Neutrophil (primary cell): ENCODE measurements around the gene RSPH6A.
A peak's percentile ranks its signal among the peaks of the same experiment; 100 is the strongest.

Experiments used
- H3K27ac ChIP-seq: fragments of 200-600 bp; sonication (generic); 2 replicates; pipeline ENCODE4 v1.5.1; 2016; ENCODE audit warnings: mild to moderate bottlenecking, moderate library complexity
- H3K27me3 ChIP-seq: fragments of 200-600 bp; sonication (generic); 2 replicates; pipeline ENCODE4 v1.6.0; 2016; ENCODE audit warnings: mild to moderate bottlenecking
- H3K36me3 ChIP-seq: fragments of 200-600 bp; sonication (generic); 2 replicates; pipeline ENCODE4 v1.5.1; 2017
- H3K4me1 ChIP-seq, 2 experiments: fragments of 200-600 bp in 1 of 2; sonication (generic) in 1 of 2; 1 replicate in 1 of 2; 2 replicates in 1 of 2; pipeline versions ENCODE4 v1.5.1 to v1.6.1; 2013 to 2016; ENCODE audit warnings: low read depth in 1 of 2, low read length in 1 of 2, mild to moderate bottlenecking in 1 of 2, moderate library complexity in 1 of 2; ENCODE audit not compliant: control insufficient read depth in 1 of 2, insufficient read depth in 1 of 2
- H3K4me3 ChIP-seq, 2 experiments: fragments of 200-600 bp in 1 of 2; sonication (generic) in 1 of 2; 1 replicate in 1 of 2; 2 replicates in 1 of 2; pipeline ENCODE4 v1.5.1; 2013 to 2016; ENCODE audit warnings: low read depth in 1 of 2, low read length in 1 of 2, mild to moderate bottlenecking in 1 of 2, moderate library complexity in 1 of 2
- H3K9me3 ChIP-seq: fragments of 200-600 bp; sonication (generic); 2 replicates; pipeline ENCODE4 v1.5.1; 2016
- CTCF ChIP-seq: fragments of 200-600 bp; sonication (generic); IDR thresholded peaks from 2 replicates; pipeline ENCODE4 v1.5.1; 2016; ENCODE audit warnings: antibody characterized with exemption

RSPH6A gene

GRCh38 chr19:45770192-45771101, 44.7 kb downstream of the RSPH6A start:
- Histone ChIP-seq H3K4me1 (peaks cover 29 to 34% of the 10 kb centered on the region in 2 experiments), H3K4me3 (peak overlapping the region; percentile 58 to 86), H3K27me3 (peaks cover 100% of the 10 kb centered on the region), H3K36me3 (no peaks in the 10 kb centered on the region), H3K9me3 (no peaks in the 10 kb centered on the region), H3K27ac (no peak overlapping the region)
- peak; percentile 91 for TF ChIP-seq CTCF

DNA sequence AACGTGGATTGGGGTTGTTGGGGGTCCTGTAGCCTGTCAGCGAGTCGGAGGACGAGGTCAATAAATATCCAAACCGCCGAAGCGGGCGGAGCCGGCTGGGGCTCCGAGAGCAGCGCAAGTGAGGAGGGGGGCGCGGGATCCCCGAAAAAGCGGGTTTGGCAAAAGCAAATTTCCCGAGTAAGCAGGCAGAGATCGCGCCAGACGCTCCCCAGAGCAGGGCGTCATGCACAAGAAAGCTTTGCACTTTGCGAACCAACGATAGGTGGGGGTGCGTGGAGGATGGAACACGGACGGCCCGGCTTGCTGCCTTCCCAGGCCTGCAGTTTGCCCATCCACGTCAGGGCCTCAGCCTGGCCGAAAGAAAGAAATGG, 45.3 kb downstream of the RSPH6A start:
- Histone ChIP-seq H3K9me3 (no peaks in the 10 kb centered on the region), H3K27me3 (peaks cover 100% of the 10 kb centered on the region), H3K4me3 (peak overlapping the region; percentile 58 to 86), H3K4me1 (peaks cover 29 to 34% of the 10 kb centered on the region in 2 experiments), H3K36me3 (no peaks in the 10 kb centered on the region), H3K27ac (no peak overlapping the region)
- no peak for TF ChIP-seq CTCF

DNA sequence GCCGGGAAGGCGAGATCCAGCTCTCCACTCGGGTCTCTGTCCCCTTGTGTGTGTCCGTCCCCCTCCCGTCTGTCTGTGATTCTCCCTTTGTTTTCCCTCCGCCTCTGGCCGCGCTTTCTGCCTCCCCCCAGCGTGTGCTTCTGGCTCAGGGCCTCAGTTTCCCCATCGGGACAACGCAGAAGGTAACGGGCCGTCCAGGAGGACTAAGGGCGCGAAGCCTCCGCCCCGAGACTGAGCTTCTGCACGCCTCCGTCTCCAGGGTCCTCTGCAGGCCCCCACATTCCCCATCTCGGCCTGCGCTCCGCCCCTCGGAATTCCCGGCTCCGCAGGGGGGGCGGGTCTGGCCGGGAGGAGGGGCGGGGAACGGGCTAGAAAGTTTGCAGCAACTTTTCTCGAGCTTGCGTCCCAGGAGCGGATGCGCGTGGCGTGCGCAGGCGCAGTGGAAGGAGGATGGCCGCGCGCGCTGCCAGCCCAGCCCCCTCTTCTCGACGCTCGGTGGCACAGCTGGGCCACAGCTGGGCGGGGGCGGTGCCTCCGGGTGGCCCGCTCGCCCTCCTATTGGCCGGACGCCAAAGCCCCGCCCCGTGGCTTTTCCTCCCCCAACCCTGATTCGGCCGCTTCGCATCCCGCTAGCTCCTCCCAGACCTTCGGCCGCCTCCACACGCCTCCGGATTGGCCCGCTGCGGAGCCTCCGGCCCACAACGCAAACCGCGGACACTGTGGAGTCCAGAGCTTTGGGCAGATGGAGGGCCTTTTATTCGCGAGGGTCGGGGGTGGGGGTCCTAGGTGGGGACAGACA, 45.9 kb downstream of the RSPH6A start, which contains the start of gene SIX5:
Gene SIX5, minus strand, starts transcription at position 269 of the 799 bp plus-strand sequence. CDS start 408 bp downstream, outside the sequence.
- H3K27me3 ChIP-seq: peaks cover 100% of the 10 kb centered on the region
- H3K4me1 ChIP-seq: peaks cover 29 to 34% of the 10 kb centered on the region in 2 experiments
- H3K27ac ChIP-seq: no peak within 1 kb of the TSS
- no peaks in the 10 kb centered on the region for H3K9me3 ChIP-seq
- peak within 1 kb of the TSS; percentile 58 to 86 for H3K4me3 ChIP-seq
- TF ChIP-seq CTCF: no peak
- no peaks in the 10 kb centered on the region for H3K36me3 ChIP-seq

- peaks cover 29 to 34% of the 10 kb centered on the region in 2 experiments for H3K4me1 ChIP-seq
- peak overlapping the region; percentile 58 to 86 for H3K4me3 ChIP-seq
- H3K36me3 ChIP-seq: no peaks in the 10 kb centered on the region
- H3K9me3 ChIP-seq: no peaks in the 10 kb centered on the region
- TF ChIP-seq CTCF: no peak
- no peak overlapping the region for H3K27ac ChIP-seq
- H3K27me3 ChIP-seq: peaks cover 100% of the 10 kb centered on the region
These were observed 46.5 kb downstream of the RSPH6A start for GRCh38 chr19:45768655-45768983.

- no peaks in the 10 kb centered on the region for H3K9me3 ChIP-seq
- H3K4me3 ChIP-seq: peak overlapping the region in 1 of 2 experiments; percentile 86
- H3K36me3 ChIP-seq: no peaks in the 10 kb centered on the region
- TF ChIP-seq CTCF: no peak
- peaks cover 29 to 34% of the 10 kb centered on the region in 2 experiments for H3K4me1 ChIP-seq
- no peak overlapping the region for H3K27ac ChIP-seq
- peaks cover 100% of the 10 kb centered on the region for H3K27me3 ChIP-seq
These were observed 47.0 kb downstream of the RSPH6A start for GRCh38 chr19:45767881-45768654.
